NCI-H446 (cell line): Measurements from ENCODE around the gene ADCY4.
A peak's percentile ranks its signal among the peaks of the same experiment; 100 is the strongest.

Experiments used
- DNase-seq, 2 experiments: peaks; one replicate each; lab custom pipeline; 2025; lab: John Stamatoyannopoulos, UW

ADCY4 gene

DNA sequence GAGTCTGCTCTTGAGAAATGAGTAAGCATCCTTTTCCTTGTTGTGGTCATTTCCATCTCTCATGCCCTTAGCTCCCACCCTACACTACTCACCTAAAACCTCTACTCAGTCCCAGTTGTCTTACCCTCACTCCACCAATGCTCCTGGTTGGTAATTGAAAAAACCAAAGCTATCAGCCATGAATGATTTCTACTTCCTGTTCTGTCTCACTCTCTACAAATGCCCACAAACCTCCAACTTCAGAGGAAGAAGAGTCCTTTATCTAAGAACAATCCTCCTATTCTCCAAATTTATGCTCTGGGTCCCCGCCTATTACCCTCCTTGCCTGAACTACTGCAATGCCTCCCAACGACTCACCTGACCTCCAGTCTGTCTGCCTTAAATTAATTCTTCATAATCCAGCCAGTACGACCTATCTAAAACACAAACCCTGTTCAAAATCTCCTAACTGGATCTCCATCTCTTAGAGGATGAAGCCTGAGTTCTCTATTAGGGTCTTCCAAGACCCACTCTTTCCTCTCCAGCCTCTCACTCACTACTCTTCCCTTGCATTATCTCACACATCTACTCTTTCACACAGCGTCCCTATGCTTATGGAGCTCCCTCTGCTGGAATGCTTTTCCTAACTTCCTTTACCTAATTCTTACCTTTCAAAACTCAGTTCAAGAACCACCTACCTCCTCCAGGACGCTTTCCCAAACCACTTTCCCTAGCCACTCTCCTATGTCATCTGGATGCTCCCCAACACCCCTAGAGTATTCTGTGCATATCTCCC is 37.5 kb downstream of the ADCY4 start:
- peak in 1 of 2 experiments; percentile 16 for DNase-seq

GRCh38 chr14:24296341-24297157 is 38.3 kb downstream of the ADCY4 start:
- DNase-seq, result peak; percentile 72 to 83

- no peak for DNase-seq
Measured at GRCh38 chr14:24293525-24293924, 41.3 kb downstream of the ADCY4 start.

DNA sequence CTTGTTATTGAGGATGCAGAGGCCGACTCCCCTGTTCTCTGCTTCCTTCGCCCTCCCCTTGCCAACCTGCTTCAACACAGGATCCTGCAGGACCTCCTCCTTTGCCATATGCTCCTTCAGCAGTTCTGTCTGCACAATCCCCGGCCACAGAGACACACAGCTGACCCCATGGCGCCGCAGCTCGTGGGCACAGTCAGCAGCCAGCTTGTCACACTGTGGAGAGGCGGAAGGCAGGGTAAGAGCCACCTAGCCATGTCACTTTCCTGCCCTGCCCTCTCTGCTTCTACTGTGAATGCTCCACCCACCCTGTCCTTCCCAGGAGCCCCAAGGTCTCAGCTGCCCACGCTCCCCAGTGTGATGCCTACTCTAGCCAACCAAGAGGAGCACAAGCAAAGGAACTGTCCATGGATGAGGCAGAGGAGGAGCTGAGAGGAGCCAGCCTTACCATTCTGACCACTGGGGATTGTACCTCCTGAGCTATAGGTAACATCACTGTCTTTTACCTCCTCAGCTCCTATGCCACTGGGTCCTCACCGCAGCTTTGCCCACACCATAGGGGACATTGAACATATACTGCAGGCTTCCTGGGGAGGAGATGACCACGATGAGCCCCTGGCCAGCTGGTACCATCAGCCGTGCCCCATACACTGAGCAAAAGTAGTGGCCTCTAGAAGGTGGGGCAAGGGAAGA is 42.6 kb downstream of the ADCY4 start:
- DNase-seq, result no peak

- DNase-seq, result no peak
Measured at GRCh38 chr14:24291446-24292117, 43.3 kb downstream of the ADCY4 start.

DNA sequence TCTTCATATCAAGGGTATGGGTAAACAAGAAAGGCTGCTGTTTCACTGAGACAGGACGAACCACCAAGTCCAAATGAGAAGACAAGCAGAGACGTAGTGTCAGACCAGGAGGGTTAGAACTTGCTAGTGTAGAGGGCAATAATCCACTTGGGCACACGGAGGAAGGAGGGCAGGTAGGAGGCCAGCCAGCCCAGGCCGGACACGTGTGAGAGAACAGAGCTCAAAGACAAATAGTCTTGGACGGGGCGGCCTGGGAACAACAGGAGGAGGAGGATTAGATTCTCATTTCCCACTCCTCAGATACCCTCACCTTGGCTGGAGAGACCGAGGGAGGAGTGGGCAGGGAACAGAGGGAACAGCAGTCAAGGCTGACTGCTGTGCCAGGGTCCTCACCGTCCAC is 44.1 kb downstream of the ADCY4 start:
- DNase-seq, result no peak

GRCh38 chr14:24289649-24290280 is 45.1 kb downstream of the ADCY4 start:
- DNase-seq, result no peak

DNA sequence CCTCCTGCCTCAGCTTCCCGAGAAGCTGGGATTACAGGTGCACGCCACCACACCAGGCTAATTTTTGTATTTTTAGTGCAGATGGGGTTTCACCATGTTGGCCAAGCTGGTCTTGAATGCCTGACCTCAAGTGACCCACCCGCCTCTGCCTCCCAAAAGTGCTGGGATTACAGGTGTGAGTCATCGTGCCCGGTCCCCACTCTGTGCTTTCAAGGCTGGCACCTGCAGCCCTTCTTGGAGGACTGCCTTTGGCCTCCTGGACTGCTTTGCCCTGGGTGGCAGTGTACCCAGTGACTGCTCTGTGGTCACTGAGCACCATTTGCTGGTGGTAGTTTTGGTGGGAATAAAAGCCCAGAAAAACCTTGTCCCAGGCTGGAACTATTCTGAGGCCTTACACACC is 47.9 kb downstream of the ADCY4 start:
- DNase-seq, result no peak

DNA sequence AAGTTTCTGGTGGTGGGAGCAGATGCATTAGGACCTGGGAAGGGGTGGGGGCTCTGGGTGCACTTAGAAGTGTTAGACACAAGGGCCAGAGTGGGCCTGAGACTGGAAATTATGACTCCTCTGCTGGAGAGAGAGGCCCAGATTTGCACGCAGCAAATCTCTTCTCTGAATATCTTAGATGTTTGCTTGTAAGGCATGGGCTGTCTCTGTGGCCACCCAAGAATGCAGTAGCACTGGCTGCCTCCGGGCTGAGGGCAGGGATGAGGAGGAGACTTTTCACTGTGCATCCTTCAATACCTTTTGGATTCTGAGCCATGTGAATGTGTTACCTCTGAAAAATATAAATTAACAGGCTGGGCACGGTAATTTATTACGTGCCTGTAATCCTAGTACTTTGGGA is 49.5 kb downstream of the ADCY4 start:
- DNase-seq, result no peak

DNA sequence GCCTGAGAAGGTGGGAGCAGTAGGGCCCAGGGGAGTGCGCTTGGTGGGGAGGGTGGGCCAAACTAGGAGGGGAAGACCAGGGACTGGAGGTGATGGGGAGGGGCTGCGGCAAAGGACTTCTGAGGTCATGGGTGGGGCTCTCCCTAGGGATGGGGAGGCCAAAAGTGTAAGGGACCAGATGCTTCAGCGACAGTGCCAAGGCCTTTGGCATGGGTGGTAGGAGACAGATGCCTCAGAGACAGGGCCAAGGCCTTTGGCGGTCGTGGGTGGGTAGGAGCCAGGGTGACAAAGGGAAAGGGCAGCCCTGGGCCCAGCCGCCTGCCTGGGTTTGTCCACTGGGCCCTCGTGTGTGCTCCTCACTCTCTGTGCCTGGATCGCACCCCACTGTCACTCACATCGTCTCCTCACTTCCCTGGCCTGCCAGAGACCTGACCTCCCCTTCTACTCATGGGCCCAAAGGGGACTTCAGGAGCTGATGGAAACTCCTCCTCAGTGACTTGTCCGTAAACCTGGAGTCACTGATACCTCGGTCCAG is 50.3 kb downstream of the ADCY4 start:
- peak in 1 of 2 experiments; percentile 73 for DNase-seq

- DNase-seq, result no peak
Measured at GRCh38 chr14:24283796-24284460, 50.9 kb downstream of the ADCY4 start.

- DNase-seq, result no peak
Measured at GRCh38 chr14:24282736-24283135, 52.1 kb downstream of the ADCY4 start.

DNA sequence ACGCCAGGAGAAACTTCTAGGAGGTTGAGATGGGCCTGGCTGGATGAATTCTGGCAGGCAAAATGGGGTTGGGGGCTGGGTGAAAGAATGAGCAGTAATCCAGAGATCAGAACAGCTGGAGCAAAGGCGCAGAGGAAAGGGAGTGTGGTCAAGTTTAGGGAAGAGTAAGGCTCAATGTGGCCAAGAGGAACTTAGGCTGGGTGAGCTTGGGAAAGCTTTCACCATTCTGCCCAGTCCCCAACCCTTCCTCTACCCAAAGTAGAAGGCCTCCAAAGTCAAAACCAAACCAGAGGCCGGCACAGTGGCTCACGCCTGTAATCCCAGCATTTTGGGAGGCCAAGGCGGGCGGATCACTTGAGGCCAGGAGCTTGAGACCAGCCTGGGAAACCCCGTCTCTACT is 53.2 kb downstream of the ADCY4 start:
- no peak for DNase-seq

GRCh38 chr14:24280797-24281460 is 53.9 kb downstream of the ADCY4 start:
- DNase-seq, result no peak

DNA sequence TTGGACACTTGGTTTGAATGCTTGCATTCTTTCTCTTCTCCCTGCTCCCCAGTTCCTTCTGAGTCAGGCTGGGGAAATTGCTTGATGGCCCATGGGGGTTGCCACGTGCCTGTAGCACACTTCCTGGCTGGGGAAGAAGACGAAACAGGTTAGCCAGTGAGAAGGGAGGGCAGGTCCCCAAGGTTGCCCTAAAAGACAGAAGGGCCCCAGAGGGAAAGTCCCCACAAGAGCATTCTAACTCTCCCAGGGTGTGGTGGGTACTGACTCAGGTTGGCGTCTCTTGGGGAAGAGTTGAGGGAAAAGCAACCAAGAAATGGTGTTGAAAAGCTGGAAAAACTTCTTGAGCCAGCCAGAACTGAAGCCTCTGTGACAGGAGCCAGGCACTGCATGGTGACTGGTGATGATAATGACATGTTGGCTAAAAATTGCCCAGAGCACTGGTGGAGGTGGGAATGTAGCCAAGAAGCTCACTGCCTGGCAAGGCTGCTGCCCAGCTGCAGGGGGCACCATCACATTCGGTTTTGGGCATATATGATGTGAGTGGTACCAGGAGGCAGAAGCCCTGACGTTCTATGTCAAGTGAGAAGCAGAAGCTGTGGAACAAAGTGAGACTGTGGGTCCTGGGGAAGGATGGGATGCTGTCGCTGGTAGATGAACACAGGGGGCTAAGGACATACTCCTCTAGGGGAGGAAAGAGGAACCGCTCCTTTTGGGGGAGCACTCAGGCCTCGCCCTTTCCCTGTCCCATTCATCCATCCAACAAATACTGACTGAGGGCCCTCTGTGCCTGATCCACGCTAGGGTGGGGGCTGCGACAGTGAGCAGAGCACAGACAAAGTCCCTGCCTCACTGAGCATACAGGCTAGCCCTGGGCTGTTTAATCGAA is 55.3 kb downstream of the ADCY4 start:
- peak; percentile 9 to 62 for DNase-seq

- DNase-seq, result no peak
Measured at GRCh38 chr14:24278424-24278823, 56.4 kb downstream of the ADCY4 start.

- no peak for DNase-seq
Measured at GRCh38 chr14:24277606-24278321, 57.1 kb downstream of the ADCY4 start.

DNA sequence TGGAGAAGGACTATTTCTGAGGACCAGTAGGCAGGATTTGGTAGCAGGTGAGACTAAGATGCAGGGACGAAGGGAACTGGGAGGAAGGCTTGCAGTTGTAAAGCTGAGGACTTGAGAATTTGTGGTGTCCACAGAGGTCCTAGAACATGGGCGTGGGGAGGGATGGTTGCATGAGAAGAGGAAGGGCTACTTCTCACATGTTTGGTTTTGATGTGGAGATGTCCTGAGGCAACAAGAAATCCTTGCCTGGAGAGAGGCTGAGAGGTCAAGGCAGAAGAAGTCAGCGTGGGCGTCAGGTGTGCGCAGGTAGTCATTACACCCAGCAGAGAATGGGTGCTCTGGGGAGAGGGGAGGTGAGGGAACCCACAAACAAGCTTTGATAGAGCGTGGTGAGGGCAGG is 57.8 kb downstream of the ADCY4 start:
- DNase-seq, result no peak
